D341Med (cell line): ENCODE results near the gene CBX7.
A peak's percentile ranks its signal among the peaks of the same experiment; 100 is the strongest.

Source experiments
- DNase-seq: peaks from one replicate; pipeline ENCODE4 v3.0.0; 2012; ENCODE audit warnings: low spot score

CBX7 gene

GRCh38 chr22:39091126-39092081 is 61.1 kb downstream of the CBX7 start:
- peak; percentile 25 for DNase-seq

GRCh38 chr22:39090426-39091064 is 61.9 kb downstream of the CBX7 start:
- peak; percentile 20 for DNase-seq

- peak; percentile 24 for DNase-seq
Measured at GRCh38 chr22:39089928-39090327, 62.6 kb downstream of the CBX7 start.

DNA sequence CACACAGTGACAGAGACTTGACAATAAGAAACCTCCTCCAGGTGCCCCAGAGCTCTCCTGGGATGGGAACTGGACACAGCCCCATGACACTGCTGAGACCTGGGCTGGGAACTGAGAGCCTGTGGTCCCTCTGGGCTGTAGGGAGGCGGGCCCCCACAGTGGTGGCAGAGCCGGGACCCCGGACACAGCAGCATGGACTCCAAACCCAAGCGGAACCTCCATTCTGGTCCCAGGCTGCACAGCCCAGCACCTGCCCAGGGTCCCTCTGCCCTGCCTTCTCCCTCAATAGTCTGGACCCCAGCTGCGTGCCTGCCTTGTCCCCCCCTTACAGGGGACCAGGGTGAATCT is 63.8 kb downstream of the CBX7 start:
- DNase-seq = peak; percentile 20

GRCh38 chr22:39087881-39088684 is 64.4 kb downstream of the CBX7 start:
- DNase-seq = peak; percentile 15

DNA sequence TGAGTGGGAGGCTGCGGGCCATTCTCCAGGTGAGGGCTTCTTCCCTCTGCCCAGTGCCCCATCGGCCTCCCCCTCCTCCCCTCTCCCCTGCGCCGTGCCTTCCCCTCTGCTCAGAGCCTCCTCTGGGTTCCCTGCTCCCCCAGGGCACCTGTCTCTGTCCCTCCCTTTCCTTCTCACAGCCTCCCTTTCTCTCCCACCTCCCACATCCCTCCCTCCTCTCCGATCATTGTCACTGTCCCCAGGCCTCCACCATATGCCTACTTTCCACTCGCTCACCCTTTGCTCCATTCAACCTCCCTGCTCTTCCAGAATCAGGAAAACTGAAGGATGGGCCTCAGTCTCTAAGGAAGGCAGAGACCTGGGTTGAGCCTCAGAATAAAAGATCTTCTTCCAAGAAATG is 65.4 kb downstream of the CBX7 start:
- DNase-seq = no peak

DNA sequence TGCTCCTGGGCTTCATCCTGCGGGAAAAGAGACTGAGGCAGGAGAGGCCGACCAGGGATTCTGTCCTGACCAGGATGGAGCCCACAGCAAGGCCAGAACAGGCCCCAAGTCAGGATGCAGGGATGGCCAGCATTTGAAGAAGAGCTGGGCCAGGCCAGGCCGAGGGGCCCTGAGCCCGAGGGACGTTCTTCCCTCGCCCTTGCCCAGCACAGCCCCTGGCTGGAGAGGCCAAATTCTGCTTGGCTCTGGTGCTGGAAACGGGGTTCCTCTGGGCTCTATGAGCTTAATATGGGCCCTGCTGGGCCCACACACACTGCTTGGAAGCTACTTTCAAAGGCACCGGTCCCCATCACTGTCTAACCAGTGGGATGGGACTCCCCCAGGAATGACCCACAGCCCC is 67.8 kb downstream of the CBX7 start:
- DNase-seq = peak; percentile 10

DNA sequence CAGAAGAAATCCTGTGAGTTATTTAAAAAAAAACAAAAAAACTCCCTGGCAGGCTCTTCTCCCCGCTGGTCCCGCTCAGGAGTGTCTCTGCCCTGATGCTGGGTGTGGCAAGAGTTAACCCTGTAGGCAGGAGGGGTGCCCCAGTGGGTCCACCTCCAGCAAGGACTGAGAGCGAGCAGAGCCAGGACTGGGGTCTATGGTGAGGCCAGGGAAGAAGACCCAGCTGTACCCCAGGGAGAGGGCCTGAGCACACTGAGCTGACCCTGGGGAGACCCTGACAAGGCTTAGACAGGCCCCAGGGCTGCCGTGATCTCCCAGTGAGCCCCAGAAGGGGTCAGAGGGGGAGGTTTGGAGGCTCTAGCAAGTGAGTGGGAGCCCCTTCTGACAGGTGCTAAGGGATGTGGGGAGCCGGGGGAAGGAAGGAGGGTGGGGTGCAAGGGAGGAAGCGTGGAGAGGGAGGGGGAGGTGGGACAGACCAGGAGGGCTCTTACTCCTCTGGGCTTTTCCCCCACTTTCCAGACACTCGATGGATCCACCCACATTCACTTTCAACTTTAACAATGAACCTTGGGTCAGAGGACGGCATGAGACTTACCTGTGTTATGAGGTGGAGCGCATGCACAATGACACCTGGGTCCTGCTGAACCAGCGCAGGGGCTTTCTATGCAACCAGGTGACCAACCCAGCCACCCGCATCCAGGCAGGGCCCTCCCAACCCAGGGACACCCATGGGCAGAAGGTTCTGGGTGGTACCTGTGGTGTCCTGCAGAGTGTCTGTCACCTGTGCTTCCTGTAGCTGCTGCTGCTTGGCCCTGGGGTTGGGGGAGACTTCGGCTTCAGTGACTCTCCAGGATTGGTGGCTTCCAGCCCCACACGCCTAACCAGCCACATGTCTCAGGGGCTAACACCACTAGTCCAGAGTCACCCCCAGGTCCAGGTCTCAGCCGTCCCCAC is 69.0 kb downstream of the CBX7 start:
- no peak for DNase-seq

DNA sequence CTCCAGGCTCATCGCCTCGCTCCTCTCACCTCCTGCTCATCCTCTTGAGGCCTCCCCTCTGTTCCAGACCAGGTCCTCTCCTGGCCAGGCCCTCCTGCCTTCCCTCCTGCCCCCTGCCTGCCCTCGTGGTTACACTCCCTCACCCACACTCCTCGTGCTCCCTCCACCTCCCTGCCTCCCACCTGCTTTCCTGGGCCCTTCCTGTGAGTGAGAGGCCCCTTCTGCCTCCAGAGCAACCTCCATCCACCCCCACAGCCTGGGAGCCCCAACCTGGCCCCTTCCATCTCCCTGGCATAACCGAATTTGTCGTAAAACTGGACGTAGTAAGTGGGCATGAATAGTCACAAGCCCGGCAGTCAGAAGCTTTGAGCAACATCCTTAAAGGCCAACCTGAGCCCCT is 70.9 kb downstream of the CBX7 start:
- no peak for DNase-seq

DNA sequence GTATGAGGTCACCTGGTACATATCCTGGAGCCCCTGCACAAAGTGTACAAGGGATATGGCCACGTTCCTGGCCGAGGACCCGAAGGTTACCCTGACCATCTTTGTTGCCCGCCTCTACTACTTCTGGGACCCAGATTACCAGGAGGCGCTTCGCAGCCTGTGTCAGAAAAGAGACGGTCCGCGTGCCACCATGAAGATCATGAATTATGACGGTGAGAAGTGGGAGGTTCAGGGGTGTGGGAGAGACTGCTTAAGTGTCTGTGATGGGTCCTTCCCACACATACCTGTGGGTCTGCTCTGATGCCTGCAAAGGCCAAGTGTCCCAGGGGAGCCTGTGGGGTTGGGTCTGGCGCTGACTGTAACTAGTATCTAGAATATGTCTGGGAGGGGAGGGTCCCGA is 71.5 kb downstream of the CBX7 start:
- no peak for DNase-seq
